Panc1 (cell line): ENCODE measurements around the gene PRRT3.

Experiments used
- POLR2AphosphoS5 ChIP-seq: IDR thresholded peaks from 2 replicates; pipeline ENCODE4 v1.6.1; 2012; ENCODE audit warnings: mild to moderate bottlenecking, low read depth, low read length, moderate library complexity
- TCF7L2 ChIP-seq: IDR thresholded peaks from 2 replicates; pipeline ENCODE4 v1.6.1; 2011; ENCODE audit warnings: mild to moderate bottlenecking, low read depth, low read length, inconsistent platforms
- TF ChIP-seq, protein P1 (sequence below), 2 experiments: IDR thresholded peaks; 2 replicates each; pipeline ENCODE4 v1.6.1; 2011 to 2012; ENCODE audit warnings: low read depth in 2 of 2, control low read depth in 1 of 2, low read length in 1 of 2, mild to moderate bottlenecking in 1 of 2, moderate library complexity in 1 of 2; ENCODE audit not compliant: insufficient read depth in 1 of 2
- TF ChIP-seq, protein P2 (sequence below): fragments of 450-650 bp; IDR thresholded peaks from 2 replicates; pipeline ENCODE4 v1.5.1; 2017; ENCODE audit warnings: mild to moderate bottlenecking

DNA sequence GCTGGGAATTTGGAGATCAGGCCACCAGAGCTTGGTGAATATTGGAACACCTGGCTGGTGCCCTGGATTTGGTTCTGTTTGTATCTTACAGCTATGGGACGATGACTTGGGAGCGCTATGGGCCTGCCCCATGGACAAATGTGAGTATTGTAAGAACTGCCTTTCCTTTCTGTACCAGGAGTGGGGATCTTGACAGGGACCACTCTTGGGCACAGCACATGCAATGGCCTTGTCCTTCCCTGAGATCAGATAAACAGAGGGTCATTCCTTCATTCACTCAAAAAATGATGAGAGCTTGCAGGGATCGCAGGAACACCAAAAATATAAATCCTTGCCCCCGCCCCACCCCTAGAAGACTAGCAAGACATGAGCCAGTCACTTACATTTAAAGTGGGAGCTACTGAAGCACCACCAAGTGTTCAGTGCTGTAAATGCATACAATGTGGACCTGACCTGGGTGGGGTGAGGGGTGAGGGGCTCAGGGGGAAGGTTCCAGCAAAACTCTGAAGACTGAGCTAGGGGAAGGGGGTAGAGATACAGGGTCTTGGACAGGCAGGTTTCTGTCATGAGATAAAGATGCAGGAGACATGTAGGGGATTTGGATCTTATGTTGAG is 21.3 kb downstream of the PRRT3 start:
- TF ChIP-seq, protein P1, sequence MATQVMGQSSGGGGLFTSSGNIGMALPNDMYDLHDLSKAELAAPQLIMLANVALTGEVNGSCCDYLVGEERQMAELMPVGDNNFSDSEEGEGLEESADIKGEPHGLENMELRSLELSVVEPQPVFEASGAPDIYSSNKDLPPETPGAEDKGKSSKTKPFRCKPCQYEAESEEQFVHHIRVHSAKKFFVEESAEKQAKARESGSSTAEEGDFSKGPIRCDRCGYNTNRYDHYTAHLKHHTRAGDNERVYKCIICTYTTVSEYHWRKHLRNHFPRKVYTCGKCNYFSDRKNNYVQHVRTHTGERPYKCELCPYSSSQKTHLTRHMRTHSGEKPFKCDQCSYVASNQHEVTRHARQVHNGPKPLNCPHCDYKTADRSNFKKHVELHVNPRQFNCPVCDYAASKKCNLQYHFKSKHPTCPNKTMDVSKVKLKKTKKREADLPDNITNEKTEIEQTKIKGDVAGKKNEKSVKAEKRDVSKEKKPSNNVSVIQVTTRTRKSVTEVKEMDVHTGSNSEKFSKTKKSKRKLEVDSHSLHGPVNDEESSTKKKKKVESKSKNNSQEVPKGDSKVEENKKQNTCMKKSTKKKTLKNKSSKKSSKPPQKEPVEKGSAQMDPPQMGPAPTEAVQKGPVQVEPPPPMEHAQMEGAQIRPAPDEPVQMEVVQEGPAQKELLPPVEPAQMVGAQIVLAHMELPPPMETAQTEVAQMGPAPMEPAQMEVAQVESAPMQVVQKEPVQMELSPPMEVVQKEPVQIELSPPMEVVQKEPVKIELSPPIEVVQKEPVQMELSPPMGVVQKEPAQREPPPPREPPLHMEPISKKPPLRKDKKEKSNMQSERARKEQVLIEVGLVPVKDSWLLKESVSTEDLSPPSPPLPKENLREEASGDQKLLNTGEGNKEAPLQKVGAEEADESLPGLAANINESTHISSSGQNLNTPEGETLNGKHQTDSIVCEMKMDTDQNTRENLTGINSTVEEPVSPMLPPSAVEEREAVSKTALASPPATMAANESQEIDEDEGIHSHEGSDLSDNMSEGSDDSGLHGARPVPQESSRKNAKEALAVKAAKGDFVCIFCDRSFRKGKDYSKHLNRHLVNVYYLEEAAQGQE (IDR thresholded peaks at IDR 0.05; ENCODE audit: insufficient read depth in 1 of 2, low read depth in 2 of 2, low read length in 1 of 2) = no peak
- TF ChIP-seq, protein P2, sequence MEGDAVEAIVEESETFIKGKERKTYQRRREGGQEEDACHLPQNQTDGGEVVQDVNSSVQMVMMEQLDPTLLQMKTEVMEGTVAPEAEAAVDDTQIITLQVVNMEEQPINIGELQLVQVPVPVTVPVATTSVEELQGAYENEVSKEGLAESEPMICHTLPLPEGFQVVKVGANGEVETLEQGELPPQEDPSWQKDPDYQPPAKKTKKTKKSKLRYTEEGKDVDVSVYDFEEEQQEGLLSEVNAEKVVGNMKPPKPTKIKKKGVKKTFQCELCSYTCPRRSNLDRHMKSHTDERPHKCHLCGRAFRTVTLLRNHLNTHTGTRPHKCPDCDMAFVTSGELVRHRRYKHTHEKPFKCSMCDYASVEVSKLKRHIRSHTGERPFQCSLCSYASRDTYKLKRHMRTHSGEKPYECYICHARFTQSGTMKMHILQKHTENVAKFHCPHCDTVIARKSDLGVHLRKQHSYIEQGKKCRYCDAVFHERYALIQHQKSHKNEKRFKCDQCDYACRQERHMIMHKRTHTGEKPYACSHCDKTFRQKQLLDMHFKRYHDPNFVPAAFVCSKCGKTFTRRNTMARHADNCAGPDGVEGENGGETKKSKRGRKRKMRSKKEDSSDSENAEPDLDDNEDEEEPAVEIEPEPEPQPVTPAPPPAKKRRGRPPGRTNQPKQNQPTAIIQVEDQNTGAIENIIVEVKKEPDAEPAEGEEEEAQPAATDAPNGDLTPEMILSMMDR = peak; percentile 35; the same call in 1 of the 2 replicates
- TF ChIP-seq POLR2AphosphoS5 (no peak), TCF7L2 (no peak)
